ENCODE measurements around the gene POLDIP2.

GRCh38 chr17:28396635-28397239 is 39.4 kb upstream of the POLDIP2 start:
- TF ChIP-seq CTCF (IDR thresholded peaks at IDR 0.05) (no peak), POLR2A (IDR thresholded peaks at IDR 0.05) (no peak)
